K562 (cell line): ENCODE data around the gene ZDHHC14. TPM values are rescaled to one million over a fixed set of nuclear protein-coding genes. Genes with fewer than 3 reads are reported as not detected.

ENCODE experiments used
- ASH1L ChIP-seq: fragments of 450-650 bp; IDR thresholded peaks from 2 replicates; pipeline ENCODE4 v1.6.1; 2018; ENCODE audit warnings: borderline replicate concordance, mild to moderate bottlenecking, low read depth; ENCODE audit not compliant: partially characterized antibody
- E2F3 ChIP-seq: fragments of 250-450 bp; sonication (Bioruptor Pico); IDR thresholded peaks from 2 replicates; pipeline ENCODE4 v1.4.0; 2020; ENCODE audit warnings: mild to moderate bottlenecking
- IRF9 ChIP-seq: fragments of 450-650 bp; IDR thresholded peaks from 2 replicates; pipeline ENCODE4 v1.6.1; 2016; ENCODE audit warnings: missing biosample characterization, missing genetic modification characterization
- KDM1A ChIP-seq, 2 experiments: fragments of 450-650 bp; IDR thresholded peaks; 2 replicates each; pipeline ENCODE4 v1.6.1; 2016; ENCODE audit warnings: mild to moderate bottlenecking in 2 of 2
- NCOA4 ChIP-seq: fragments of 450-650 bp; IDR thresholded peaks from 2 replicates; pipeline ENCODE4 v1.6.1; 2018; ENCODE audit warnings: mild to moderate bottlenecking; ENCODE audit not compliant: partially characterized antibody
- NFE2L1 ChIP-seq: fragments of 450-650 bp; IDR thresholded peaks from 2 replicates; pipeline ENCODE4 v1.6.1; 2016; ENCODE audit warnings: missing genetic modification characterization, low read depth, mild to moderate bottlenecking, missing compliant biosample characterization, moderate library complexity, borderline replicate concordance
- PHF8 ChIP-seq: fragments of 200-600 bp; sonication (generic); IDR thresholded peaks from 2 replicates; pipeline ENCODE4 v1.6.1; 2012; ENCODE audit warnings: mixed run types, mild to moderate bottlenecking, inconsistent platforms, low read length, moderate library complexity, borderline replicate concordance
- SMARCE1 ChIP-seq: fragments of 450-650 bp; IDR thresholded peaks from 2 replicates; pipeline ENCODE4 v1.7.1; 2016; ENCODE audit warnings: mild to moderate bottlenecking
- TEAD2 ChIP-seq: fragments of 450-650 bp; IDR thresholded peaks from 2 replicates; pipeline ENCODE4 v1.6.1; 2016; ENCODE audit warnings: missing genetic modification characterization, control low read depth, missing compliant biosample characterization
- ZNF318 ChIP-seq, 2 experiments: fragments of 450-650 bp; IDR thresholded peaks; 2 replicates each; pipeline ENCODE4 v1.6.1; 2016; ENCODE audit warnings: mild to moderate bottlenecking in 2 of 2, borderline replicate concordance in 1 of 2, low read depth in 1 of 2, moderate library complexity in 1 of 2
- polyA plus RNA-seq, 8 experiments: library from polyadenylated mRNA; depleted of rRNA in 4 of 8; stranded (reverse) in 5 of 8; unstranded in 3 of 8; fragments of >200 nt; fragmentation: Nextera tagmentation in 2 of 8; fragmentation: Illumina TruSeq in 1 of 8; extraction: Ambion mirVana in 2 of 8; extraction: Trizol in 1 of 8; gene quantifications; 2 replicates each; pipeline versions ENCODE4 v1.2.1 to v1.2.3, GENCODE V29; 2011 to 2014; ENCODE audit warnings: inconsistent platforms in 1 of 8, missing spikeins in 1 of 8
- total RNA-seq, 7 experiments: library from RNA; depleted of rRNA in 6 of 7; stranded (reverse); fragments of >200 nt in 6 of 7; fragmentation: Illumina TruSeq in 2 of 7; extraction: Trizol in 2 of 7; gene quantifications; 2 replicates each; pipeline versions ENCODE4 v1.2.1 to v1.2.3, GENCODE V29; 2011 to 2021; ENCODE audit warnings: low replicate concordance in 1 of 7
- TF ChIP-seq, protein P1 (sequence below): fragments of 450-650 bp; IDR thresholded peaks from 2 replicates; pipeline ENCODE4 v1.6.1; 2017; ENCODE audit warnings: antibody characterized with exemption, mild to moderate bottlenecking

The ZDHHC14 gene
- total and polyA plus RNA-seq, 9 of the 15 experiments (the other 6 are each of a cell fraction or from before 2014, with no cell fraction given), result 0.92 to 23.1 (median 13.8) TPM

GRCh38 chr6:157709555-157709954 is 328.6 kb downstream of the ZDHHC14 start (continued):
- TF ChIP-seq, protein P1, sequence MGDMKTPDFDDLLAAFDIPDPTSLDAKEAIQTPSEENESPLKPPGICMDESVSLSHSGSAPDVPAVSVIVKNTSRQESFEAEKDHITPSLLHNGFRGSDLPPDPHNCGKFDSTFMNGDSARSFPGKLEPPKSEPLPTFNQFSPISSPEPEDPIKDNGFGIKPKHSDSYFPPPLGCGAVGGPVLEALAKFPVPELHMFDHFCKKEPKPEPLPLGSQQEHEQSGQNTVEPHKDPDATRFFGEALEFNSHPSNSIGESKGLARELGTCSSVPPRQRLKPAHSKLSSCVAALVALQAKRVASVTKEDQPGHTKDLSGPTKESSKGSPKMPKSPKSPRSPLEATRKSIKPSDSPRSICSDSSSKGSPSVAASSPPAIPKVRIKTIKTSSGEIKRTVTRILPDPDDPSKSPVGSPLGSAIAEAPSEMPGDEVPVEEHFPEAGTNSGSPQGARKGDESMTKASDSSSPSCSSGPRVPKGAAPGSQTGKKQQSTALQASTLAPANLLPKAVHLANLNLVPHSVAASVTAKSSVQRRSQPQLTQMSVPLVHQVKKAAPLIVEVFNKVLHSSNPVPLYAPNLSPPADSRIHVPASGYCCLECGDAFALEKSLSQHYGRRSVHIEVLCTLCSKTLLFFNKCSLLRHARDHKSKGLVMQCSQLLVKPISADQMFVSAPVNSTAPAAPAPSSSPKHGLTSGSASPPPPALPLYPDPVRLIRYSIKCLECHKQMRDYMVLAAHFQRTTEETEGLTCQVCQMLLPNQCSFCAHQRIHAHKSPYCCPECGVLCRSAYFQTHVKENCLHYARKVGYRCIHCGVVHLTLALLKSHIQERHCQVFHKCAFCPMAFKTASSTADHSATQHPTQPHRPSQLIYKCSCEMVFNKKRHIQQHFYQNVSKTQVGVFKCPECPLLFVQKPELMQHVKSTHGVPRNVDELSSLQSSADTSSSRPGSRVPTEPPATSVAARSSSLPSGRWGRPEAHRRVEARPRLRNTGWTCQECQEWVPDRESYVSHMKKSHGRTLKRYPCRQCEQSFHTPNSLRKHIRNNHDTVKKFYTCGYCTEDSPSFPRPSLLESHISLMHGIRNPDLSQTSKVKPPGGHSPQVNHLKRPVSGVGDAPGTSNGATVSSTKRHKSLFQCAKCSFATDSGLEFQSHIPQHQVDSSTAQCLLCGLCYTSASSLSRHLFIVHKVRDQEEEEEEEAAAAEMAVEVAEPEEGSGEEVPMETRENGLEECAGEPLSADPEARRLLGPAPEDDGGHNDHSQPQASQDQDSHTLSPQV, result peak; percentile 82
- no peak for TF ChIP-seq ZNF318 (IDR thresholded peaks at IDR 0.05; ENCODE audit: borderline replicate concordance in 1 of 2, low read depth in 1 of 2)
- TF ChIP-seq PHF8, result no peak
- TF ChIP-seq NFE2L1 (tag), result peak; percentile 44; the same call in 1 of the 2 replicates
- no peak for TF ChIP-seq NCOA4
- TF ChIP-seq KDM1A (IDR thresholded peaks at IDR 0.05), result no peak
- no peak for TF ChIP-seq SMARCE1
- peak; percentile 73; the same call in 1 of the 2 replicates for TF ChIP-seq IRF9 (tag)
- TF ChIP-seq ASH1L, result no peak
- peak; percentile 49; the same call in 1 of the 2 replicates for TF ChIP-seq E2F3
- peak; percentile 75; the same call in 1 of the 2 replicates for TF ChIP-seq TEAD2 (tag)
